B cell (primary cell): ENCODE results near the gene CHAMP1.

Source experiments
- CTCF ChIP-seq: fragments of 200-600 bp; IDR thresholded peaks from one replicate; pipeline ENCODE4 v1.8.0; 2022; ENCODE audit warnings: antibody characterized with exemption, mild to moderate bottlenecking
- EZH2 ChIP-seq: IDR thresholded peaks from 2 replicates; pipeline ENCODE4 v1.6.1; 2012; ENCODE audit warnings: borderline replicate concordance, low read depth, mild to moderate bottlenecking, moderate library complexity, low read length; ENCODE audit not compliant: insufficient read depth, poor library complexity, severe bottlenecking

- TF ChIP-seq CTCF (no peak), EZH2 (no peak)
These were observed 32.8 kb upstream of the CHAMP1 start, which contains the start of gene UPF3A for GRCh38 chr13:114281351-114282040.
